Stimulated activated CD8-positive, alpha-beta memory T cell treated with anti-CD3 and anti-CD28 coated beads, Interleukin-7, amount 100 ng/mL, for 48 hours (primary cell): ENCODE results near the gene TNFRSF8.

Source experiments
- DNase-seq, 2 donors: peaks; one replicate each; pipeline ENCODE4 v3.0.0-alpha.2; 2020; ENCODE audit warnings: low read depth in 1 of 2; ENCODE audit errors: extremely low read depth in 1 of 2

Gene TNFRSF8

GRCh38 chr1:12113433-12114339, 50.6 kb downstream of the TNFRSF8 start:
- no peak for DNase-seq

- no peak for DNase-seq
These were observed 51.2 kb downstream of the TNFRSF8 start for GRCh38 chr1:12114340-12114683.

- no peak for DNase-seq
These were observed 51.8 kb downstream of the TNFRSF8 start for GRCh38 chr1:12114916-12115315.

- no peak for DNase-seq
These were observed 58.3 kb downstream of the TNFRSF8 start for GRCh38 chr1:12121212-12122003.

- DNase-seq: no peak
These were observed 60.1 kb downstream of the TNFRSF8 start for GRCh38 chr1:12123172-12123571.

- DNase-seq: peak; percentile 35 to 44
These were observed 61.8 kb downstream of the TNFRSF8 start for GRCh38 chr1:12124693-12125421.

GRCh38 chr1:12125422-12126355, 62.6 kb downstream of the TNFRSF8 start:
- no peak for DNase-seq

GRCh38 chr1:12126781-12127180, 63.7 kb downstream of the TNFRSF8 start:
- DNase-seq: no peak

- peak in 1 of 2 donors; percentile 27 for DNase-seq
These were observed 64.2 kb downstream of the TNFRSF8 start for GRCh38 chr1:12127206-12127810.

- DNase-seq: no peak
These were observed 65.0 kb downstream of the TNFRSF8 start for GRCh38 chr1:12128120-12128519.

- DNase-seq: no peak
These were observed 66.5 kb downstream of the TNFRSF8 start for GRCh38 chr1:12129624-12130023.

- DNase-seq: no peak
These were observed 67.5 kb downstream of the TNFRSF8 start for GRCh38 chr1:12130466-12131130.

- DNase-seq: no peak
These were observed 69.0 kb downstream of the TNFRSF8 start for GRCh38 chr1:12132078-12132477.

- no peak for DNase-seq
These were observed 71.6 kb downstream of the TNFRSF8 start for GRCh38 chr1:12134716-12135115.

- no peak for DNase-seq
These were observed 72.5 kb downstream of the TNFRSF8 start for GRCh38 chr1:12135612-12136011.

- DNase-seq: no peak
These were observed 74.0 kb downstream of the TNFRSF8 start for GRCh38 chr1:12136916-12137610.

GRCh38 chr1:12138196-12139168, 75.4 kb downstream of the TNFRSF8 start:
- no peak for DNase-seq

GRCh38 chr1:12140016-12140415, 76.9 kb downstream of the TNFRSF8 start:
- no peak for DNase-seq
